Kidney epithelial cell (primary cell): ENCODE measurements around the gene SLC35B2. TPM values are rescaled to one million over a fixed set of nuclear protein-coding genes. Genes with fewer than 3 reads are reported as not detected.

Source experiments
- DNase-seq: peaks from one replicate; pipeline ENCODE4 v3.0.0-alpha.2; 2010; ENCODE audit warnings: low read depth
- H3K27me3 ChIP-seq: 2 replicates; pipeline ENCODE4 v1.6.0; 2011; ENCODE audit warnings: low read length; ENCODE audit not compliant: control insufficient read depth, insufficient read depth
- H3K36me3 ChIP-seq: 2 replicates; pipeline ENCODE4 v1.5.1; 2011; ENCODE audit warnings: low read length; ENCODE audit not compliant: control insufficient read depth, insufficient read depth
- H3K4me3 ChIP-seq: 2 replicates; pipeline ENCODE4 v1.5.1; 2011; ENCODE audit warnings: low read depth, mild to moderate bottlenecking, control low read depth, low read length
- total RNA-seq: library from RNA; depleted of rRNA; stranded (reverse); fragments of >200 nt; gene quantifications from 2 replicates; pipeline ENCODE4 v1.2.3, GENCODE V29; 2015
- TF ChIP-seq, protein P1 (sequence below): IDR thresholded peaks from 2 replicates; pipeline ENCODE4 v1.5.1; 2011; ENCODE audit warnings: mild to moderate bottlenecking, moderate library complexity, low read length, control low read depth, inconsistent platforms; ENCODE audit not compliant: insufficient read depth, poor library complexity, severe bottlenecking

SLC35B2 gene
- total RNA-seq, 1 donor from 2014 or later = 67.3 TPM

DNA sequence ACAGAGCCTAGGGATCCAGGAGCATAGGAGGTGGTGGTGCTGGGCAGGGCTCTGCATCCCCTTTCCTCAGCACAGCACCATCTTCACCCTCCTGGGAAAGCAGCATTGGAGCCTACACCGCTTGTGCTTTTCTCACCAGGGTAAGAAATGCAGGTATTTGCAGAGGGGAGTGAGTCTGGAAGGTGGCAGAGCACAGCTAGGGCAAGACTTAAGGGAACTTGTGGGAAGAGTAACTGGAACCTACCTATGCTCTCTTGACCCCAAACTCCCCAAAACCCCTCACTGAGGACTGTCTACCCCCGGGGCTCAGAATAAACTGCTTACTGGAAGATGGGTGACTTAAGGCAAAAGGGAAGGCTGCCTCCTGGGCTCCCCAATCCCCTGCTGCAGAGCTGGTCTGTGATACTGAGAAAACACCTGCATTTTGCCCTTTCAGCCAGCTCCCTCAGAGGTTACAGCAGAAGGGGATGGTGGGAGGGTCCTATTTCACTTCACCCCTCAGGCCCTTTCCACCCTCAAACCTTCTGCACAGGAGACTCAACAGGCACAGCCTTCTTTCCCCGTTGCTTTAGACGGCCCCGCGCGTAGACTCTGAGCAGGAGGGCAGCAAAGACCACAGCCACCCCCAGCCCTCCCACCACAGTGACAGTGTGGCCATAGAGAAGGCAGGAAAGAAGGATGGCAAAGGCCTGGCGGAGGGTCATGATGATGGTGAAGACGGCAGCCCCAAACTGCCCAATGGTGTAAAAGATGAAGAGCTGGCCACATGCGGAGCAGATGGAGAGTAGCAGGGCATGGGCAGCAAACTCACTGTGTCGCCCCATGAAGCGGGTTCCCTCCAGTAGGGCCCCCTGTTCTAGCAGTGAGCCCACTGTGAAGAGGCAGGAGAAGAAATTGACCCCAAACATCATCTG, 2.9 kb downstream of the SLC35B2 start:
- no peak for DNase-seq
- TF ChIP-seq, protein P1, sequence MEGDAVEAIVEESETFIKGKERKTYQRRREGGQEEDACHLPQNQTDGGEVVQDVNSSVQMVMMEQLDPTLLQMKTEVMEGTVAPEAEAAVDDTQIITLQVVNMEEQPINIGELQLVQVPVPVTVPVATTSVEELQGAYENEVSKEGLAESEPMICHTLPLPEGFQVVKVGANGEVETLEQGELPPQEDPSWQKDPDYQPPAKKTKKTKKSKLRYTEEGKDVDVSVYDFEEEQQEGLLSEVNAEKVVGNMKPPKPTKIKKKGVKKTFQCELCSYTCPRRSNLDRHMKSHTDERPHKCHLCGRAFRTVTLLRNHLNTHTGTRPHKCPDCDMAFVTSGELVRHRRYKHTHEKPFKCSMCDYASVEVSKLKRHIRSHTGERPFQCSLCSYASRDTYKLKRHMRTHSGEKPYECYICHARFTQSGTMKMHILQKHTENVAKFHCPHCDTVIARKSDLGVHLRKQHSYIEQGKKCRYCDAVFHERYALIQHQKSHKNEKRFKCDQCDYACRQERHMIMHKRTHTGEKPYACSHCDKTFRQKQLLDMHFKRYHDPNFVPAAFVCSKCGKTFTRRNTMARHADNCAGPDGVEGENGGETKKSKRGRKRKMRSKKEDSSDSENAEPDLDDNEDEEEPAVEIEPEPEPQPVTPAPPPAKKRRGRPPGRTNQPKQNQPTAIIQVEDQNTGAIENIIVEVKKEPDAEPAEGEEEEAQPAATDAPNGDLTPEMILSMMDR = no peak
- Histone ChIP-seq H3K27me3 (no peaks in the 10 kb centered on the region), H3K36me3 (peaks cover 17% of the 10 kb centered on the region), H3K4me3 (no peak overlapping the region)

DNA sequence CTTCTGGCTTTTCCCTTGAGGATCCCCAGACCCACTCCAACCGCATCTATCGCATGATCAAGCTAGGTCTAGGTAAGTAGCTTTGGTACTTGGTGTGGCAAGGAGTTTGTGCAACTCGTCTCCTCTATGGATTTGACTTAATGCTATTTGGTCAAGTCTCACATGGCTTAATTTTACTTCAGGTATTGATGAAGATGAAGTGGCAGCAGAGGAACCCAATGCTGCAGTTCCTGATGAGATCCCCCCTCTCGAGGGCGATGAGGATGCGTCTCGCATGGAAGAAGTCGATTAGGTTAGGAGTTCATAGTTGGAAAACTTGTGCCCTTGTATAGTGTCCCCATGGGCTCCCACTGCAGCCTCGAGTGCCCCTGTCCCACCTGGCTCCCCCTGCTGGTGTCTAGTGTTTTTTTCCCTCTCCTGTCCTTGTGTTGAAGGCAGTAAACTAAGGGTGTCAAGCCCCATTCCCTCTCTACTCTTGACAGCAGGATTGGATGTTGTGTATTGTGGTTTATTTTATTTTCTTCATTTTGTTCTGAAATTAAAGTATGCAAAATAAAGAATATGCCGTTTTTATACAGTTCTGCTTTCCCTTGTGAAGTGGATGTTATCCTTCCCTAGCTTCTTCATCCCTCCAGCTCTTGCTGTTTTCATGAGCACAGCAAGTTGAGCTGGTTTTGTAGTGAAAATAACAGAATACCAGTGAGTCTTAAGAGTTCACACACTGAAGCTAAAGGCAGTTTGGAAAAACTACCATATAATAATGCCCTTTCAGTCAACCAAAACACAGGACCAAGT, 3.8 kb downstream of the SLC35B2 start:
- Histone ChIP-seq H3K27me3 (no peaks in the 10 kb centered on the region), H3K4me3 (no peak overlapping the region), H3K36me3 (peaks cover 18% of the 10 kb centered on the region)
- TF ChIP-seq, protein P1 = peak; percentile 61
- no peak for DNase-seq

DNA sequence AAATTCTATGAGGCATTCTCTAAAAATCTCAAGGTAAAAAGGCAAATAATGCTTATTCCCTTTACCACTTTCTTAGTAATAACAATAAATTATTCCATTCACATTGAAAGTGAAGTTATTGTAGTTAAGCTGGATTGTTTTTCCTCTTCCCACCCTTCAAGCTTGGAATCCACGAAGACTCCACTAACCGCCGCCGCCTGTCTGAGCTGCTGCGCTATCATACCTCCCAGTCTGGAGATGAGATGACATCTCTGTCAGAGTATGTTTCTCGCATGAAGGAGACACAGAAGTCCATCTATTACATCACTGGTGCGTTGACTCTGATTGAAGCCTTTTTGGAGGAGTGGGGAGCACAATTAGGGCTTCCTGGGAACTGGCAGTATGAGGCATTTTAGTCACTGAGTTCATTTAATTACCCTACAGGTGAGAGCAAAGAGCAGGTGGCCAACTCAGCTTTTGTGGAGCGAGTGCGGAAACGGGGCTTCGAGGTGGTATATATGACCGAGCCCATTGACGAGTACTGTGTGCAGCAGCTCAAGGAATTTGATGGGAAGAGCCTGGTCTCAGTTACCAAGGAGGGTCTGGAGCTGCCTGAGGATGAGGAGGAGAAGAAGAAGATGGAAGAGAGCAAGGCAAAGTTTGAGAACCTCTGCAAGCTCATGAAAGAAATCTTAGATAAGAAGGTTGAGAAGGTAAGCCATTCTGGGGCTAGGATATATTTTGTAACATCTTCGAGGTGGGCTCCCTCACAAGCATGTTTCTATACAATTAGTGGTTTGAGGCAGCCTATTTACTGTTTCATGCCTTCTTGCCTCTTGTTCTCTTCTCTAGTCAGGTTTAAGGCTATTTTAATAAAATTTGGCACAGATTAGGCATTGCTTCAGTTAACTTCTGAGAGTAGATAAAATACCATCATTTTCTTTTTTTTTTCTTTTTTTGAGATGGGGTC, 5.5 kb downstream of the SLC35B2 start:
- Histone ChIP-seq H3K27me3 (no peaks in the 10 kb centered on the region), H3K4me3 (no peak overlapping the region), H3K36me3 (peaks cover 18% of the 10 kb centered on the region)
- DNase-seq = no peak
- TF ChIP-seq, protein P1 = no peak

DNA sequence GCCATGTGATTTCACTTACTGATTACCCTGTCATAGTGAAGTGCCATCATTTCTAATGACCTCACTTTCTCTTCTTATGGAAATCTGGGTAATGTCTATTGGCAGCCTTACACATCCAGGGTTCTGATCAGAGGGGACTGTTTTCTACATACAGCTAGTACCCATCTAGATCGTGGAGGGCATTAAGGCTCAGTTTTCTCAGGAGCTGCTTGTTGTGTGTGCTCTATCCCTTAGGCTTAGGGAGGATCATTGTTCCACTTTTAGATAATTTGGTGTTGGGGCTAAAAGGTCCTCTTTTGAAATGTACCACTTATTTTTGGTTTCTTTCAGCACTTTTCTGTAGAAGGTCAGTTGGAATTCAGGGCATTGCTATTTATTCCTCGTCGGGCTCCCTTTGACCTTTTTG, 6.6 kb downstream of the SLC35B2 start:
- Histone ChIP-seq H3K4me3 (no peak overlapping the region), H3K27me3 (no peaks in the 10 kb centered on the region), H3K36me3 (peaks cover 18% of the 10 kb centered on the region)
- TF ChIP-seq, protein P1 = no peak
- DNase-seq = no peak

DNA sequence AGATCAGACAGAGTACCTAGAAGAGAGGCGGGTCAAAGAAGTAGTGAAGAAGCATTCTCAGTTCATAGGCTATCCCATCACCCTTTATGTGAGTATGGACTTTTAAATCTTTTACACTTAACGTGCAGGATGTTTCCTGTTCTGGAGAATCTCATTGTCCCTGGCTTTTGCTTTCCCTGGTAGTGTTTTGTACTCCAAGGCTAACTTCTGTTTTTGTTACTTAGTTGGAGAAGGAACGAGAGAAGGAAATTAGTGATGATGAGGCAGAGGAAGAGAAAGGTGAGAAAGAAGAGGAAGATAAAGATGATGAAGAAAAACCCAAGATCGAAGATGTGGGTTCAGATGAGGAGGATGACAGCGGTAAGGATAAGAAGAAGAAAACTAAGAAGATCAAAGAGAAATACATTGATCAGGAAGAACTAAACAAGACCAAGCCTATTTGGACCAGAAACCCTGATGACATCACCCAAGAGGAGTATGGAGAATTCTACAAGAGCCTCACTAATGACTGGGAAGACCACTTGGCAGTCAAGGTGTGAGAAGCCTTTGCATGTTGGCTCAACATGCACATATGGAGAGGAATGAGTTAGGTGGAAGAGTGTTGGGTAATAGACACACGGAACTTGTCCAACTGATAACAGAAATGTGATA, 7.1 kb downstream of the SLC35B2 start:
- TF ChIP-seq, protein P1 = no peak
- no peaks in the 10 kb centered on the region for H3K27me3 ChIP-seq
- H3K4me3 ChIP-seq = no peak overlapping the region
- peaks cover 16% of the 10 kb centered on the region for H3K36me3 ChIP-seq
- no peak for DNase-seq
